ENCODE results near the gene LRRFIP1. TPM values are rescaled to one million over a fixed set of nuclear protein-coding genes. Genes with fewer than 3 reads are reported as not detected.

LRRFIP1 gene
- total and polyA plus RNA-seq, 2 donors (not counting 3 experiments of a cell fraction or from before 2014, with no cell fraction given) = 39.2 to 179 TPM

- CTCF ChIA-PET = interaction anchor here (1.1 kb wide), 2 partner anchors 20 to 25 kb away, joined by 4 read pairs; no protein-coding TSS in a partner anchor
These were observed 30.7 kb upstream of the LRRFIP1 start for GRCh38 chr2:237596520-237597195.

More at GRCh38 chr2:237596520-237597195, 30.7 kb upstream of the LRRFIP1 start:
- Histone ChIP-seq H3K9me1 (replicated peaks; ENCODE audit: control insufficient read depth, extremely low read depth, insufficient read depth, low read length) (no peaks in the 10 kb centered on the region), H3K27me3 (ENCODE audit: control insufficient read depth in 2 of 2, insufficient read depth in 2 of 2, low read length in 2 of 2) (no peaks in the 10 kb centered on the region), H2AFZ (ENCODE audit: low read depth, low read length) (no peak overlapping the region), H3K4me1 (ENCODE audit: control insufficient read depth, extremely low read depth, insufficient read depth, low read length) (peaks cover 9% of the 10 kb centered on the region), H3K36me3 (ENCODE audit: control insufficient read depth in 2 of 2, extremely low read depth in 1 of 2, insufficient read depth in 2 of 2, low read length in 2 of 2) (no peaks in the 10 kb centered on the region), H3K4me3 (replicated peaks in 1 of 3; ENCODE audit: insufficient read depth in 1 of 3, low read depth in 1 of 3, low read length in 3 of 3) (no peak overlapping the region), H3K79me2 (ENCODE audit: control insufficient read depth, insufficient read depth, low read length) (no peaks in the 10 kb centered on the region), H3K27ac (ENCODE audit: insufficient read depth, low read depth, low read length) (no peak overlapping the region), H3K4me2 (ENCODE audit: insufficient read depth, low read length) (no peak overlapping the region), H4K20me1 (replicated peaks; ENCODE audit: control insufficient read depth, extremely low read depth, insufficient read depth, low read length) (no peaks in the 10 kb centered on the region), H3K9ac (replicated peaks; ENCODE audit: extremely low read depth, insufficient read depth, low read length) (no peak overlapping the region), H3K9me3 (replicated peaks; ENCODE audit: control insufficient read depth, insufficient read depth, low read length) (no peaks in the 10 kb centered on the region)
- intact Hi-C loops (cut with micrococcal nuclease) = no loop called here
- POLR2A ChIA-PET = no interaction called here
- FAIRE-seq (no peak), DNase-seq (ENCODE audit: low read depth, low spot score) (no peak)
- dilution Hi-C loops (cut with MboI; ENCODE audit: extremely low pct_ligation_motif_present, low sequenced_read_pairs) = no loop called here
- TF ChIP-seq POLR2A (IDR thresholded peaks at IDR 0.05; ENCODE audit: low read depth, low read length) (no peak), POLR2AphosphoS5 (IDR thresholded peaks at IDR 0.05; ENCODE audit: insufficient read depth, low read depth, low read length) (no peak), CTCF (IDR thresholded peaks at IDR 0.05; ENCODE audit: extremely low read depth in 1 of 2, insufficient read depth in 1 of 2, low read depth in 1 of 2, low read length in 2 of 2) (no peak), MAX (IDR thresholded peaks at IDR 0.05; ENCODE audit: insufficient read depth, insufficient read length) (no peak), JUN (IDR thresholded peaks at IDR 0.05; ENCODE audit: borderline replicate concordance, insufficient read depth, insufficient read length, low read depth) (no peak), GATA2 (IDR thresholded peaks at IDR 0.05; ENCODE audit: insufficient read depth, insufficient read length, low read depth, low read length) (no peak), MYC (IDR thresholded peaks at IDR 0.05; ENCODE audit: low read depth, low read length) (no peak), FOS (IDR thresholded peaks at IDR 0.05; ENCODE audit: borderline replicate concordance, insufficient read depth, low read length) (no peak), EZH2 (IDR thresholded peaks at IDR 0.05; ENCODE audit: borderline replicate concordance, low read depth, low read length, severe bottlenecking) (no peak)
- BruUV-seq (replicated peaks) = no TSS peak

Measured in endothelial cell of umbilical vein (primary cell).